HG03064 (cell line): ENCODE measurements around the gene SLC7A9.

Experiments used
- ATAC-seq: cut with Tn5 transposase; IDR thresholded peaks from one replicate; pipeline ENCODE4 v1.9.1; 2021; ENCODE audit warnings: low read depth; ENCODE audit not compliant: unreplicated experiment

The SLC7A9 gene

GRCh38 chr19:32869369-32869965, at the start of gene SLC7A9:
TSS of gene SLC7A9 (minus strand) at chr19:32869767. CDS start at chr19:32868534, 1,233 bp downstream.
- no peak for ATAC-seq

GRCh38 chr19:32919365-32919764, 49.8 kb upstream of the SLC7A9 start:
- no peak for ATAC-seq

- no peak for ATAC-seq
Observed at GRCh38 chr19:32917616-32917996, 48.0 kb upstream of the SLC7A9 start.

GRCh38 chr19:32916969-32917615, 47.5 kb upstream of the SLC7A9 start:
- ATAC-seq: no peak

GRCh38 chr19:32914879-32915660, 45.5 kb upstream of the SLC7A9 start:
- ATAC-seq: no peak

GRCh38 chr19:32911467-32911866, 41.9 kb upstream of the SLC7A9 start:
- no peak for ATAC-seq

- no peak for ATAC-seq
Observed at GRCh38 chr19:32910874-32911273, 41.3 kb upstream of the SLC7A9 start.

GRCh38 chr19:32910094-32910493, 40.5 kb upstream of the SLC7A9 start:
- no peak for ATAC-seq

GRCh38 chr19:32909257-32909656, 39.7 kb upstream of the SLC7A9 start:
- ATAC-seq: no peak

- no peak for ATAC-seq
Observed at GRCh38 chr19:32908641-32909190, 39.1 kb upstream of the SLC7A9 start.

GRCh38 chr19:32902448-32902847, 32.9 kb upstream of the SLC7A9 start:
- ATAC-seq: no peak

- no peak for ATAC-seq
Observed at GRCh38 chr19:32901504-32902161, 32.1 kb upstream of the SLC7A9 start.

GRCh38 chr19:32896516-32897214, 27.1 kb upstream of the SLC7A9 start:
- no peak for ATAC-seq

GRCh38 chr19:32895384-32895783, 25.8 kb upstream of the SLC7A9 start:
- ATAC-seq: peak; percentile 71

GRCh38 chr19:32891609-32892008, 22.0 kb upstream of the SLC7A9 start:
- no peak for ATAC-seq

GRCh38 chr19:32890841-32891240, 21.3 kb upstream of the SLC7A9 start:
- ATAC-seq: no peak

GRCh38 chr19:32890326-32890725, 20.8 kb upstream of the SLC7A9 start:
- ATAC-seq: no peak

GRCh38 chr19:32889137-32889934, 19.8 kb upstream of the SLC7A9 start:
- no peak for ATAC-seq

- no peak for ATAC-seq
Observed at GRCh38 chr19:32887572-32888215, 18.1 kb upstream of the SLC7A9 start.
